PC-9 (cell line): ENCODE measurements around the gene MANSC4.

ENCODE experiments used
- CTCF ChIP-seq: fragments of 200-600 bp; sonication (generic); conservative IDR thresholded peaks from 2 replicates; pipeline ENCODE4 v1.6.1; 2017; ENCODE audit warnings: mixed run types, antibody characterized with exemption, mild to moderate bottlenecking, moderate library complexity
- EZH2 ChIP-seq: fragments of 200-600 bp; sonication (generic); IDR thresholded peaks from 2 replicates; pipeline ENCODE4 v1.8.0; 2017; ENCODE audit warnings: antibody characterized with exemption, low read depth

DNA sequence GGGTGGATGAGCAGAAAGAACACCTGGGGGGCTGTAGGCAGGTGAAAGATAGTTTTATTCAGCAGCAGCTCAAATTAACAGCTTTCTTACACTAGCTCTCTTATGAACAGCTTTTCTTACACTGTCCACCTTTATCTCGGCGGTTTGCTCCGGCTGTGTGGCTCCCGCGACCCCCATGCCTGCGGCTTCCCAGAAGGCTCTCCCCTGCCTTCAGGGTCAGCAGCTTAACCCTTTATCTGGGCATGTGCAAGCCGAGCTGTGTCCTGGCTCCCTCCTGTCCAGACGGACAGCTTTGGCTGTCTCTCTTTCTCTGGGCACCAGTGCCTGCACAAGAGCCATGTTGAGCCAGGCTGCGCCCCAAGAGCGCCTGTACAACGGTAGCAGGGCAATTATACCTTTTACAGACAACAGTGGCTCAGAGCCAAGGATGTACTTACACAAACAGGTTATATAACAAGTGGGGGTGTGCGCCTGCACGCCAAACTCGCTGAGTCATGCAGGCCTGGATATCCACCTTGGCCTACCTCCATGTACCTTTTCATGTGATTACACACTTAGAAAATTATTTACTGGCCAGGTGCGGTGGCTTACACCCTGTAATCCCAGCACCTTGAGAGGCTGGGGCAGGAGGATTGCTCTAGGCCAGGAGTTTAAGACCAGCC is 28.5 kb downstream of the MANSC4 start:
- TF ChIP-seq CTCF: no peak
- no peak for TF ChIP-seq EZH2
